GM23338 (cell line): Measurements from ENCODE around the gene MMP19. TPM values are rescaled to one million over a fixed set of nuclear protein-coding genes. Genes with fewer than 3 reads are reported as not detected.

Experiments
- ATAC-seq: fragments of 200-7000 bp; cut with Tn5 transposase; 3 replicates; pipeline ENCODE4 v1.9.1; 2020
- DNase-seq: peaks from one replicate; pipeline ENCODE4 v3.0.0-alpha.2; 2015; ENCODE audit warnings: low spot score
- H2AFZ ChIP-seq: fragments of 200-600 bp; sonication (generic); 2 replicates; pipeline ENCODE4 v1.8.0; 2016; ENCODE audit warnings: antibody characterized with exemption, mild to moderate bottlenecking, moderate library complexity
- H3F3A ChIP-seq: fragments of 200-600 bp; sonication (generic); replicated peaks from 2 replicates; pipeline ENCODE4 v1.8.0; 2017; ENCODE audit warnings: antibody characterized with exemption, mixed run types, low read depth
- H3K27ac ChIP-seq: fragments of 200-600 bp; sonication (generic); 2 replicates; pipeline ENCODE4 v1.6.1; 2016; ENCODE audit warnings: low read depth
- H3K27me3 ChIP-seq: fragments of 200-600 bp; sonication (generic); 2 replicates; pipeline ENCODE4 v1.8.0; 2016; ENCODE audit warnings: mild to moderate bottlenecking, mixed run types, moderate library complexity; ENCODE audit not compliant: insufficient read depth
- H3K36me3 ChIP-seq: fragments of 200-600 bp; sonication (generic); 2 replicates; pipeline ENCODE4 v1.8.0; 2016; ENCODE audit warnings: mild to moderate bottlenecking; ENCODE audit not compliant: insufficient read depth
- H3K4me1 ChIP-seq: fragments of 200-600 bp; sonication (generic); 2 replicates; pipeline ENCODE4 v1.8.0; 2016; ENCODE audit warnings: mild to moderate bottlenecking, moderate library complexity; ENCODE audit not compliant: insufficient read depth
- H3K4me2 ChIP-seq: fragments of 200-600 bp; sonication (generic); 2 replicates; pipeline ENCODE4 v1.7.1; 2017; ENCODE audit warnings: mixed run types
- H3K4me3 ChIP-seq: fragments of 200-600 bp; sonication (generic); 2 replicates; pipeline ENCODE4 v1.6.1; 2016; ENCODE audit warnings: mixed run types
- H3K79me2 ChIP-seq: fragments of 200-600 bp; sonication (generic); replicated peaks from 2 replicates; pipeline ENCODE4 v1.8.0; 2017; ENCODE audit warnings: mild to moderate bottlenecking; ENCODE audit not compliant: insufficient read depth
- H3K9me2 ChIP-seq: fragments of 200-600 bp; sonication (generic); 2 replicates; pipeline ENCODE4 v1.8.0; 2017; ENCODE audit not compliant: insufficient read depth
- H4K20me1 ChIP-seq: fragments of 200-600 bp; sonication (generic); replicated peaks from 2 replicates; pipeline ENCODE4 v1.8.0; 2017; ENCODE audit warnings: mild to moderate bottlenecking; ENCODE audit not compliant: insufficient read depth
- H3K27ac Mint-ChIP-seq: 2 replicates; pipeline ENCODE4 v1.8.0; 2020; ENCODE audit warnings: inconsistent platforms, mild to moderate bottlenecking, moderate library complexity, mixed read lengths
- H3K27me3 Mint-ChIP-seq: 3 replicates; pipeline ENCODE4 v1.8.0; 2022; ENCODE audit warnings: low read depth, mild to moderate bottlenecking, moderate library complexity, mixed read lengths, inconsistent platforms; ENCODE audit not compliant: insufficient read depth, poor library complexity
- H3K36me3 Mint-ChIP-seq: 3 replicates; pipeline ENCODE4 v1.8.0; 2021; ENCODE audit warnings: low read depth, mild to moderate bottlenecking, inconsistent platforms, moderate library complexity, mixed read lengths
- H3K4me1 Mint-ChIP-seq: 3 replicates; pipeline ENCODE4 v1.8.0; 2020; ENCODE audit warnings: mild to moderate bottlenecking, inconsistent platforms, mixed read lengths
- H3K4me3 Mint-ChIP-seq: 3 replicates; pipeline ENCODE4 v1.8.0; 2021; ENCODE audit warnings: moderate library complexity, mild to moderate bottlenecking, inconsistent platforms, mixed read lengths
- H3K9me3 Mint-ChIP-seq: 3 replicates; pipeline ENCODE4 v1.8.0; 2020; ENCODE audit warnings: moderate library complexity, mild to moderate bottlenecking, inconsistent platforms, mixed read lengths
- CREB1 ChIP-seq: fragments of 250-450 bp; sonication (Bioruptor Pico); IDR thresholded peaks from 2 replicates; pipeline ENCODE4 v1.5.0; 2020; ENCODE audit warnings: low read depth, mild to moderate bottlenecking, moderate library complexity
- EZH2phosphoT487 ChIP-seq: fragments of 200-600 bp; sonication (generic); IDR thresholded peaks from one replicate; pipeline ENCODE4 v1.8.1; 2018; ENCODE audit warnings: antibody characterized with exemption; ENCODE audit not compliant: unreplicated experiment
- NANOG ChIP-seq: IDR thresholded peaks from 2 replicates; pipeline ENCODE4 v1.6.1; 2016; ENCODE audit warnings: antibody characterized with exemption, borderline replicate concordance
- POLR2AphosphoS5 ChIP-seq: IDR thresholded peaks from 2 replicates; pipeline ENCODE4 v1.6.1; 2016; ENCODE audit warnings: antibody characterized with exemption, low read depth
- ZNF114 ChIP-seq: fragments of 250-450 bp; sonication (Bioruptor Pico); IDR thresholded peaks from 2 replicates; pipeline ENCODE4 v1.5.0; 2020; ENCODE audit warnings: mild to moderate bottlenecking, moderate library complexity
- ZNF331 ChIP-seq: fragments of 250-450 bp; sonication (Bioruptor Pico); IDR thresholded peaks from 2 replicates; pipeline ENCODE4 v1.5.0; 2020; ENCODE audit warnings: low read depth, mild to moderate bottlenecking, moderate library complexity
- polyA plus RNA-seq: library from polyadenylated mRNA; unstranded; fragments of >200 nt; fragmentation: Nextera tagmentation; extraction: Ambion mirVana; gene quantifications from 2 replicates; pipeline ENCODE4 v1.2.1, GENCODE V29; 2016
- total RNA-seq: library from RNA; depleted of rRNA; stranded (reverse); fragments of >200 nt; shearing (Covaris generic); gene quantifications from 2 replicates; pipeline ENCODE4 v1.2.3, GENCODE V29; 2014
- TF ChIP-seq, protein P1 (sequence below): fragments of 250-450 bp; sonication (Bioruptor Pico); IDR thresholded peaks from 2 replicates; pipeline ENCODE4 v1.5.0; 2020; ENCODE audit warnings: mild to moderate bottlenecking, moderate library complexity
- TF ChIP-seq, protein P2 (sequence below): IDR thresholded peaks from one replicate; pipeline ENCODE4 v1.6.1; 2018; ENCODE audit warnings: antibody characterized with exemption; ENCODE audit not compliant: unreplicated experiment

MMP19 gene
- total and polyA plus RNA-seq, 2 experiments from 2014 or later = 1.4 to 1.5 TPM

GRCh38 chr12:55861871-55862270 is 19.1 kb upstream of the MMP19 start:
- Histone ChIP-seq H3K4me3 (no peak overlapping the region), H4K20me1 (no peaks in the 10 kb centered on the region), H3K4me2 (no peak overlapping the region), H3K79me2 (no peaks in the 10 kb centered on the region), H3K27ac (no peak overlapping the region), H3K4me1 (no peaks in the 10 kb centered on the region), H2AFZ (no peak overlapping the region), H3K36me3 (no peaks in the 10 kb centered on the region), H3K9me2 (no peaks in the 10 kb centered on the region), H3F3A (no peaks in the 10 kb centered on the region), H3K27me3 (no peaks in the 10 kb centered on the region)
- Mint-ChIP-seq H3K36me3 (0 out of 3 replicates have a peak, but pooled peaks cover 3% of the 10 kb centered on the region), H3K27me3 (no peaks in the 10 kb centered on the region), H3K27ac (no peak overlapping the region), H3K4me1 (no peaks in the 10 kb centered on the region), H3K4me3 (no peak overlapping the region), H3K9me3 (peaks cover 9% of the 10 kb centered on the region; the same call in 2 of the 3 replicates)
- TF ChIP-seq, protein P1, sequence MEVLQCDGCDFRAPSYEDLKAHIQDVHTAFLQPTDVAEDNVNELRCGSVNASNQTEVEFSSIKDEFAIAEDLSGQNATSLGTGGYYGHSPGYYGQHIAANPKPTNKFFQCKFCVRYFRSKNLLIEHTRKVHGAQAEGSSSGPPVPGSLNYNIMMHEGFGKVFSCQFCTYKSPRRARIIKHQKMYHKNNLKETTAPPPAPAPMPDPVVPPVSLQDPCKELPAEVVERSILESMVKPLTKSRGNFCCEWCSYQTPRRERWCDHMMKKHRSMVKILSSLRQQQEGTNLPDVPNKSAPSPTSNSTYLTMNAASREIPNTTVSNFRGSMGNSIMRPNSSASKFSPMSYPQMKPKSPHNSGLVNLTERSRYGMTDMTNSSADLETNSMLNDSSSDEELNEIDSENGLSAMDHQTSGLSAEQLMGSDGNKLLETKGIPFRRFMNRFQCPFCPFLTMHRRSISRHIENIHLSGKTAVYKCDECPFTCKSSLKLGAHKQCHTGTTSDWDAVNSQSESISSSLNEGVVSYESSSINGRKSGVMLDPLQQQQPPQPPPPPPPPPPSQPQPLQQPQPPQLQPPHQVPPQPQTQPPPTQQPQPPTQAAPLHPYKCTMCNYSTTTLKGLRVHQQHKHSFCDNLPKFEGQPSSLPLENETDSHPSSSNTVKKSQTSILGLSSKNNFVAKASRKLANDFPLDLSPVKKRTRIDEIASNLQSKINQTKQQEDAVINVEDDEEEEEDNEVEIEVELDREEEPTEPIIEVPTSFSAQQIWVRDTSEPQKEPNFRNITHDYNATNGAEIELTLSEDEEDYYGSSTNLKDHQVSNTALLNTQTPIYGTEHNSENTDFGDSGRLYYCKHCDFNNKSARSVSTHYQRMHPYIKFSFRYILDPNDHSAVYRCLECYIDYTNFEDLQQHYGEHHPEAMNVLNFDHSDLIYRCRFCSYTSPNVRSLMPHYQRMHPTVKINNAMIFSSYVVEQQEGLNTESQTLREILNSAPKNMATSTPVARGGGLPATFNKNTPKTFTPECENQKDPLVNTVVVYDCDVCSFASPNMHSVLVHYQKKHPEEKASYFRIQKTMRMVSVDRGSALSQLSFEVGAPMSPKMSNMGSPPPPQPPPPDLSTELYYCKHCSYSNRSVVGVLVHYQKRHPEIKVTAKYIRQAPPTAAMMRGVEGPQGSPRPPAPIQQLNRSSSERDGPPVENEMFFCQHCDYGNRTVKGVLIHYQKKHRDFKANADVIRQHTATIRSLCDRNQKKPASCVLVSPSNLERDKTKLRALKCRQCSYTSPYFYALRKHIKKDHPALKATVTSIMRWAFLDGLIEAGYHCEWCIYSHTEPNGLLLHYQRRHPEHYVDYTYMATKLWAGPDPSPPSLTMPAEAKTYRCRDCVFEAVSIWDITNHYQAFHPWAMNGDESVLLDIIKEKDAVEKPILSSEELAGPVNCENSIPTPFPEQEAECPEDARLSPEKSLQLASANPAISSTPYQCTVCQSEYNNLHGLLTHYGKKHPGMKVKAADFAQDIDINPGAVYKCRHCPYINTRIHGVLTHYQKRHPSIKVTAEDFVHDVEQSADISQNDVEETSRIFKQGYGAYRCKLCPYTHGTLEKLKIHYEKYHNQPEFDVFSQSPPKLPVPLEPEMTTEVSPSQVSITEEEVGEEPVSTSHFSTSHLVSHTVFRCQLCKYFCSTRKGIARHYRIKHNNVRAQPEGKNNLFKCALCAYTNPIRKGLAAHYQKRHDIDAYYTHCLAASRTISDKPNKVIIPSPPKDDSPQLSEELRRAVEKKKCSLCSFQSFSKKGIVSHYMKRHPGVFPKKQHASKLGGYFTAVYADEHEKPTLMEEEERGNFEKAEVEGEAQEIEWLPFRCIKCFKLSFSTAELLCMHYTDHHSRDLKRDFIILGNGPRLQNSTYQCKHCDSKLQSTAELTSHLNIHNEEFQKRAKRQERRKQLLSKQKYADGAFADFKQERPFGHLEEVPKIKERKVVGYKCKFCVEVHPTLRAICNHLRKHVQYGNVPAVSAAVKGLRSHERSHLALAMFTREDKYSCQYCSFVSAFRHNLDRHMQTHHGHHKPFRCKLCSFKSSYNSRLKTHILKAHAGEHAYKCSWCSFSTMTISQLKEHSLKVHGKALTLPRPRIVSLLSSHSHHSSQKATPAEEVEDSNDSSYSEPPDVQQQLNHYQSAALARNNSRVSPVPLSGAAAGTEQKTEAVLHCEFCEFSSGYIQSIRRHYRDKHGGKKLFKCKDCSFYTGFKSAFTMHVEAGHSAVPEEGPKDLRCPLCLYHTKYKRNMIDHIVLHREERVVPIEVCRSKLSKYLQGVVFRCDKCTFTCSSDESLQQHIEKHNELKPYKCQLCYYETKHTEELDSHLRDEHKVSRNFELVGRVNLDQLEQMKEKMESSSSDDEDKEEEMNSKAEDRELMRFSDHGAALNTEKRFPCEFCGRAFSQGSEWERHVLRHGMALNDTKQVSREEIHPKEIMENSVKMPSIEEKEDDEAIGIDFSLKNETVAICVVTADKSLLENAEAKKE (CRISPR knock-in tag) = no peak
- TF ChIP-seq ZNF331 (no peak), CREB1 (CRISPR knock-in tag) (no peak), POLR2AphosphoS5 (no peak), ZNF114 (CRISPR knock-in tag) (no peak), NANOG (no peak), EZH2phosphoT487 (no peak)
- TF ChIP-seq, protein P2, sequence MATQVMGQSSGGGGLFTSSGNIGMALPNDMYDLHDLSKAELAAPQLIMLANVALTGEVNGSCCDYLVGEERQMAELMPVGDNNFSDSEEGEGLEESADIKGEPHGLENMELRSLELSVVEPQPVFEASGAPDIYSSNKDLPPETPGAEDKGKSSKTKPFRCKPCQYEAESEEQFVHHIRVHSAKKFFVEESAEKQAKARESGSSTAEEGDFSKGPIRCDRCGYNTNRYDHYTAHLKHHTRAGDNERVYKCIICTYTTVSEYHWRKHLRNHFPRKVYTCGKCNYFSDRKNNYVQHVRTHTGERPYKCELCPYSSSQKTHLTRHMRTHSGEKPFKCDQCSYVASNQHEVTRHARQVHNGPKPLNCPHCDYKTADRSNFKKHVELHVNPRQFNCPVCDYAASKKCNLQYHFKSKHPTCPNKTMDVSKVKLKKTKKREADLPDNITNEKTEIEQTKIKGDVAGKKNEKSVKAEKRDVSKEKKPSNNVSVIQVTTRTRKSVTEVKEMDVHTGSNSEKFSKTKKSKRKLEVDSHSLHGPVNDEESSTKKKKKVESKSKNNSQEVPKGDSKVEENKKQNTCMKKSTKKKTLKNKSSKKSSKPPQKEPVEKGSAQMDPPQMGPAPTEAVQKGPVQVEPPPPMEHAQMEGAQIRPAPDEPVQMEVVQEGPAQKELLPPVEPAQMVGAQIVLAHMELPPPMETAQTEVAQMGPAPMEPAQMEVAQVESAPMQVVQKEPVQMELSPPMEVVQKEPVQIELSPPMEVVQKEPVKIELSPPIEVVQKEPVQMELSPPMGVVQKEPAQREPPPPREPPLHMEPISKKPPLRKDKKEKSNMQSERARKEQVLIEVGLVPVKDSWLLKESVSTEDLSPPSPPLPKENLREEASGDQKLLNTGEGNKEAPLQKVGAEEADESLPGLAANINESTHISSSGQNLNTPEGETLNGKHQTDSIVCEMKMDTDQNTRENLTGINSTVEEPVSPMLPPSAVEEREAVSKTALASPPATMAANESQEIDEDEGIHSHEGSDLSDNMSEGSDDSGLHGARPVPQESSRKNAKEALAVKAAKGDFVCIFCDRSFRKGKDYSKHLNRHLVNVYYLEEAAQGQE = no peak
- no peak for ATAC-seq
- DNase-seq = no peak
